ENCODE results near the gene YOD1.

DNA sequence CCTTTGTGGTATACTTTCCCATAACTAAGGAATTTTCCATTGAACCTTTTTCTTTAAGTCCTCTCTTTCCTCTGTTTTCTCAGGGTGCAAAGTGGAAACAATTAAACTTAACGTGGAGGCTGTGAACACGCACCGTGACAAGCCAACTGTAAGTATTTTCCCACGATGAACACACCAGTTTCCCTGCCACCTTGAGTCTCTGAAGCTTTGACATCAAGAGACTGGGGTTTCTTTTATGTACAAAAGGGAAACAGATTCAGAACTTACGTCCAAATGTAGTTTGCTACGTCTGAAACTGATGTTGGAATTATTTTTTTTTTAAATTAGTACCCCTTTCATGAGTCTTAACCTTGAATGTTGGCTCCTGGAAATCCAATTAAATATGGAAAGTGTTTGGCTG is 20.4 kb upstream of the YOD1 start:
- no peak for TF ChIP-seq CTCF (IDR thresholded peaks at IDR 0.05)
- TF ChIP-seq ZFX (IDR thresholded peaks at IDR 0.05; ENCODE audit: borderline replicate concordance), result no peak

Data from 22Rv1 (cell line).